Dermis blood vessel endothelial cell (primary cell): ENCODE data around the gene TNP2. TPM values are rescaled to one million over a fixed set of nuclear protein-coding genes. Genes with fewer than 3 reads are reported as not detected.
"Not testable (repeated sequence)": the region's sequence is repeated elsewhere in the genome, so short reads cannot be mapped to it uniquely, and the experiment has no call there.

Source experiments
- DNase-seq: peaks from one replicate; pipeline ENCODE4 v3.0.0; 2010
- total RNA-seq: library from RNA; depleted of rRNA; stranded (reverse); fragments of >200 nt; gene quantifications from 2 replicates; pipeline ENCODE4 v1.2.3, GENCODE V29; 2014

The TNP2 gene
- total RNA-seq, 1 donor from 2014 or later, result not detected

DNA sequence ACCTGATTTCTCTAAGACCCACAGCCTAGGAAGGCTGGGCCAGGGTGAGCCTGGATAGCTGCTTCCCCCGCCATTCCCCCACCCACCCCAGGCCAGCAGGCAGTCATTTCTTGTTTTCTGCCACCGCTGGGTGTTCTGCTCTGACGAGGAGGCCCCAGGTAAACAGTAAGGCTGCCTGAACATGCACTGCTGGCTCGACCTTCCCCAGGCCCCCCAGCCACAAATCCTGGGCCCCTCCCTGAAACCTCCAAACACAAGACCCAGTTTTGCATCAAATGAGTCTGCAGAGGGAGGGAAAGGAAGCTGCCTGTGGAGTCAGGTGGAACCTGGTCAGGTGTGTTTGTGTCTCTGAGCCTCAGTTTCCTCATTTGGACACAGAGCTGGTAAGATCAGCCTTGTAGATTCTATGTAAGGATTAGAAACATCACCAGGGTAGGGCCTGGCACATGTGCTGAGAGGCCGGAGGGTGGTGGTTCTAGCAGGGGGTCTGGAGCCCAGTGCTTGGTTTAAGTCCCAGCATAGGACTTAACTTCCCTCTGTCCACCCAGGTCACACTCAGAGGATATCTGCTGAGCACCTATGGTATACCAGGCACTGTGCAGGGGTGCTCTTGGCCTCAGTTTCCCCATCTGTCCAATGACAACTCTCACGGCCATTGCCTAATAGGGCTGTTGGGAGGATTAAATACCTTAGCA, 30.9 kb upstream of the TNP2 start:
- DNase-seq, result no peak

DNA sequence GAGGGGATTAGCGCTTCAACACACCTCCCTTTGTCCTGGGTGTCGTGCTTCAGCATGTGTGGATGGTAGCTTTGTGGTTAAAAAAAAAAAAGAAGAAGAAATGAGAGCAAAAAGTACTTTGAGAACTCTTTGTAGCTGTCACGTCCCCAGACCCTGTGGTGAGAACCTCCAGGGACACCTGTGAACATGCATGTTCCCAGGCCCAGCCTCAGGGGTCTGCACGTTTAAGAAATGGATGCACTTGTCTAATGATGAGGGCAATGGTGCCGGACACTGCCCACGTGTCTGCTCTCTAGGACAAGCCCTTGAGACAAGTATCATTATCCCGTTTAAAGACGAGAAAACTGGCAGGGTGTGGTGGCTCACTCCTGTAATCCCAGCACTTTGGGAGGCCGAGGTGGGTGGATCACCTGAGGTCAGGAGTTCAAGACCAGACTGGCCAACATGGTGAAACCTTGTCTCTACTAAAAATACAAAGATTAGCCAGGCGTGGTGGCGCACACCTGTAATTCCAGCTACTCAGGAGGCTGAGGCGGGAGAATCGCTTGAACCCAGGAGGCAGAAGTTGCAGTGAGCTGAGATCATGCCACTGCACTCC, 29.9 kb upstream of the TNP2 start:
- DNase-seq, result not testable (repeated sequence)

DNA sequence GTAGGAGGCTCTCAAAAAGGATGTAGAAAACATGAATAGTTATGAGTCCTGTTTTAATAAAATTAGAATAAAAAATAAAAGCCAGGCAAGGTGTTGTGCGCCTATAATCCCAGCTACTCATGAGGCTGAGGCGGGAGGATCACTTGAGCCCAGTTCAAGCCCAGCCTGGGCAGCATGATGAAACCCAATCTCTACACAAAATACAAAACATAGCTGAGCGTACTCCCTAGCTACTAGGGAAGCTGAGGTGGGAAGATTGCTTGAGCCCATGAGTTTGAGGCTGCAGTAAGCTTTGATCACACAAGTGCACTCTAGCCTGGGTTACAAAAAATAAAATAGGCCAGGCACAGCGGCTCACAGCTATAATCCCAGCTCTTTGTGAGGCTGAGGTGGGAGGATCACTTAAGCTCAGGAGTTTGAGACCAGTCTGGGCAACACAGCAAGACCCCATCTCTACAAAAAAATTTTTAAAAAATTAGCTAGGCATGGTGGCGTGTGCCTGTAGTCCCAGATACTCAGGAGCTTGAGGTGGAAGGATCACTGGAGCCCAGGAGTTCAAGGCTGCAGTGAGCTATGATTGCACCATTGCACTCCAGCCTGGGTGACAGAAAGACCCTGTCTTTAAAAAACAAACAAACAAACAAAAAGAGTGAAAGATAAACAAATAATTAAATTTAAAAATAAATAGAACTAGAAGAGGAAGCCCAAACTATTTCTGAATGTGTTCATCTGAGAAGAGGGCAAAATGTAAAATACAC, 29.2 kb upstream of the TNP2 start:
- DNase-seq, result no peak

- DNase-seq, result peak; percentile 6
These were observed 28.5 kb upstream of the TNP2 start for GRCh38 chr16:11297492-11298142.

- no peak for DNase-seq
These were observed 27.8 kb upstream of the TNP2 start for GRCh38 chr16:11296706-11297491.

GRCh38 chr16:11296351-11296705, 27.2 kb upstream of the TNP2 start:
- DNase-seq, result no peak

DNA sequence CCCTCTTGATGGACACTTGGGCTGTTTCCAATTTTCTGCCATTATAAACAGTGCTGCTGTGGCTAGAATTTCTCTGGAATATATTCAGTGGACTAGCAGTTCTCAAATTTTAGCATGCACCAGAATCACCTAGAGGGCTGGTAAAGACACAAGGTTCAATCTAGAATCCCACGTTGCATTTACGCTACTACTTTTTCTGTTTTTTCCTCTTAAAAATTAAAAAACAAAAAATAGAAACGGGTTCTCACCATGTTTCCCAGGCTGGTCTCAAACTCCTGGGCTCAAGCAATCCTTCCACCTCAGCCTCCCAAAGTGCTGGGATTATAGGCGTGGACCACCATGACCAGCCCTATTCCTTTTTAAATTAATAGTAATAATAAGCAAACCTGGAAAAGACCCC, 26.5 kb upstream of the TNP2 start:
- no peak for DNase-seq

DNA sequence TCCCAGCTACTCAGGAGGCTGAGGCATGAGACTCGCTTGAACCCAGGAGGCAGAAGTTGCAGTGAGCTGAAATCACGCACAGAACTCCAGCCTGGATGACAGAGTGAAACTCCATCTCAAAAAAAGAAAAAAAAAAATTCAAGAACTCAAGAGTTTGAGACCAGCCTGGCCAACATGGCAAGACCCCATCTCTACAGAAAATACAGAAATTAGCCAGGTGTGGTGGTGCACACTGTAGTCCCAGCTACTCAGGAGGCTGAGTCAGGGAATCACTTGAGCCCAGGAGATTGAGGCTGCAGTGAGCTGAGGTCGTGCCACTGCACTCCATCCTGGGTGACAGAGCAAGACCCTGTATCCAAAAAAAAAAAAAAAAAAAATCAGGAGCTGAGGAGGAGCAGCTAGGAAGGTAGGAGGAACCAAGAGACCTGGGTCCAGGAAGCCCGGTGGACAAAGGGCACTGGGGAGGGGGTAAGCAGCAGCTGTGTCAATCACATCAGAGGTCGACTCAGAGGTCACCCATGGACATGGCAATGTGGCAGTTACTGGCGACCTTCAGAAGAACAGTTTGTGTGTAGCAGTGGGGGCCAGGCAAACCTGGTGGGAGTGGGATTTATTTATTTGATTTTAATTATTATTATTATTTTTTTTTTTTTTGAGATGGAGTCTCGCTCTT, 23.1 kb upstream of the TNP2 start:
- no peak for DNase-seq

GRCh38 chr16:11291091-11291703, 22.1 kb upstream of the TNP2 start:
- no peak for DNase-seq

DNA sequence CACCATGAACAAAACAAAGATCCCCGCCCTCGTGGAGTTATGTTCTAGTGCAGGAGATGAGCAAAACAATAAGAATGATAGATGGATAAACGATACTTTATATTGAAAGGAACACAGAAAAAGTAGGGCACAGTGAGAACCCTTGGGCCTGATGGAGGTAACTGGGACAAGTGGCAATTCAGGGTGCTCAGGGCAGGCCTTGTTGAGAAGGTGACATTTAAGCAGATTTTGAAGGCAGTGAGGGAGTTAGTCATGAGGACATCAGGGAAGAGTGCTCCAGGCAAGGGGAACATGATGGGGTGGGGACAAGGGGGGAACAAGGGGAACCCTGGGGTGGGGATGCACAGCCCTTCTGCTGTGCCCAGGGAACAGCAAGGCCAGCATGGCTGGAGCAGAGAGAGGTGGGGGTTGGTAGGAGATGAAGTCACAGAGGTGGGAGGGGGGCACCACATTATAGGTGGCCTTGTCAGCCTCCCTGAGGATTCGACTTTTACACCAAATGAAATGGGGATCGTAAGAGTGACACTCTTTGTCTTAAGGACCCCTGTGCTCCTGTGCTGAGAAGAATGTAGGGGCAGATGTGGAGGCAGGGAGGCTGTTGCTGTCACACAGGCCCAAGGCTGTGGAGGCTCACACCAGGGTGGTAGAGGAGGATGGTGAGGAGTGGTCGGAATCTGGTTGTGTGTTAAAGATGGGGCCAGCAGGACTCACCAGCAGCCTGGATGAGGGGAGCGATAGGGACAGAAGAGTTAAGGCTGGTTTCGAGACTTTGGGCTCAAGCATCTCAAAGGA, 21.2 kb upstream of the TNP2 start:
- no peak for DNase-seq

GRCh38 chr16:11289696-11290095, 20.6 kb upstream of the TNP2 start:
- not testable (repeated sequence) for DNase-seq

DNA sequence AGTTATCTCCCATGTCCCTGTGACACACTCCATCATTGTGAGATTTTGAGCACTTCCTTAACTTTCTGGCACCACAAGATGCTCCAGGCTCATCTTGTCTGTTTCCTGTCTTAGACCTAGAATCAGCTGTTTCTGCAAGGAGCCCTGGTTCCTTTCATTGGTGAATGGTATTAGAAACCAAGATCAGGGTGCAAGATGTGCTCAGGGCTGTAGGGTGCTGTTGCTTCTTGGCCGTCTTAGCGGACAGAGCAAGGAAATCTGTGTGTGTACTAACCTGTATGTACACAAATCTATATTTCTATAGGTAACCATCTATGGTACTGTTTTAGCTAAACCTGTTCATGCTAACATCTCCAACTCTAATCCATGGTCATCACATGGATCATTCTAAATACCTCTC, 20.1 kb upstream of the TNP2 start:
- no peak for DNase-seq

DNA sequence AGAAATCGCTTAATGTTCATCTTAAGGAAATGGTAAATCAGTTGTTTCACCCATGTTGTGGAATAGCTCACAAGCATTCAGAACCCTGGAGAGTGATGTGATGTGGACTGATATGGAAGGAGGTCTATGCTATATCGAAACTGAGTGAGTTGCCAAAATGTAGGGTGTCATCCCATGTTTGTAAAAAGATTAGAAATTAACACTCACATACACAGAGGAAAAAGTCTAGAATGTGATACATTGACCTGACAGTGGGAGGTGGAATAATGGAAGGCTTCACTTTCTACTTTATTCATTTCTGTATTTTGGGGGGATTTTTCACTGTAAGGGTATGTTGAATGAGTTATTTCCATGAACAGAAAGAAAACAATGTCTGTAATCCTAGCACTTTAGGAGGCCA, 16.7 kb upstream of the TNP2 start:
- DNase-seq, result no peak

GRCh38 chr16:11283820-11284248, 14.7 kb upstream of the TNP2 start:
- DNase-seq, result no peak

DNA sequence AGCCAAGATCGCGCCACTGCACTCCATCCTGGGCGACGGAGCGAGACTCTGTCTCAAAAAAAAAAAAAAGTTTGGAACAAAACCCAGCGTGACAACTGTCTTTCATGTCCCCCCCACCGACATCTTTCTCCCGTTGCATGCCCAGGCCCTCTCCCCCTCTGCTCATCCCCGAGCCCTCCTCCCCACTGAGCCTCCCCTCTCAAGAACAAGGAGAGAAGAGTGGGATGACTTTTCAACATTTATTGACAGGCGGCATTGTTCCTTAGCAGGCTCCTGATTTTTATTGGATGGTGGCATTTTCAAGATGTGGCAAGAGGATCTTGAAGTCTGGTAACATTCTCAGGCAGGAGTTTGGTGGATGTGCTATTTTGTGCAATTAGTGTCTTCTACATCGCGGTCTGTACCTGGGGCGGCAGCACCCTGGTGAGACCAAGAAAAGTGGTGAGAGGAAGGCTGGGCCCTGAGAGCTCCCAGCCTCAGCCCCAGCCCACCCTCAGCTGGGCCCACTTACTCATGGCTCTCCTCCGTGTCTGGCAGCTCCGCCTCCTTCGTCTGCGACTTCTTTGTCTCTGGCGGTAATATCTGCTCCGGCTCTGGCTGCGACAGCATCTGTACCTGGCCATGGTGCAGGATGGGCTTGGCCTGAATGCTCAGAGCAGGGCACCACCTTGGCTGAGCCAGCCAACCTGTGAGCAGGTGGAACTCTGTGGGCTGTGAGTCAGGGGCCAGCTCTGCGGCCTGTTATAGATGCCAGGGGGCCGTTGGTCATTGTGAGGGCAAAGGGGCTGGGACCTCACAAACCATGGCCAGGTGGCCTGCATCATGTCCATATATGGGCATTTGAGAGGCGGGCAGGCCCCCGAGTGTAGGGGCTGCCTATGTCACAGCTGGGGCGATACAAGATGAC, 11.7 kb upstream of the TNP2 start, which contains the start of gene PRM1:
TSS of gene PRM1 (minus strand) at position 715 of the 907 bp plus-strand sequence. CDS start at position 623, 92 bp downstream.
- DNase-seq, result no peak

- no peak for DNase-seq
These were observed 9.8 kb upstream of the TNP2 start for GRCh38 chr16:11278681-11279628.

GRCh38 chr16:11277607-11278337, 8.6 kb upstream of the TNP2 start:
- no peak for DNase-seq
